Activated CD4-positive, alpha-beta T cell treated with anti-CD3 and anti-CD28 coated beads, Interleukin-2, amount 10 ng/mL, durations not matched to agents 24 days and 14 days (primary cell): ENCODE results near the gene LRRC15. TPM values are rescaled to one million over a fixed set of nuclear protein-coding genes. Genes with fewer than 3 reads are reported as not detected.

Source experiments
- DNase-seq: peaks from one replicate; pipeline ENCODE4 v3.0.0; 2022
- H3K27ac Mint-ChIP-seq: one replicate; pipeline ENCODE4 v1.8.0; 2022; ENCODE audit warnings: mild to moderate bottlenecking, mixed read lengths
- H3K27me3 Mint-ChIP-seq: one replicate; pipeline ENCODE4 v1.8.0; 2022; ENCODE audit warnings: mixed read lengths
- H3K36me3 Mint-ChIP-seq: one replicate; pipeline ENCODE4 v1.8.0; 2022; ENCODE audit warnings: low read depth, mild to moderate bottlenecking, mixed read lengths
- H3K4me1 Mint-ChIP-seq: one replicate; pipeline ENCODE4 v1.8.0; 2021; ENCODE audit warnings: mixed read lengths
- H3K4me3 Mint-ChIP-seq: one replicate; pipeline ENCODE4 v1.8.0; 2022; ENCODE audit warnings: mild to moderate bottlenecking, moderate library complexity, mixed read lengths
- H3K9me3 Mint-ChIP-seq: one replicate; pipeline ENCODE4 v1.8.0; 2021; ENCODE audit warnings: mixed read lengths
- intact Hi-C: fragments of 100-400 bp; cut with micrococcal nuclease; formaldehyde crosslinking; loops from one replicate; pipeline ENCODE4 v1.15.1; 2023
- total RNA-seq: library from RNA; stranded (reverse); gene quantifications from 2 replicates; pipeline ENCODE4 v1.2.3, GENCODE V29; 2022

The LRRC15 gene
- total RNA-seq, 1 donor from 2014 or later: not detected

DNA sequence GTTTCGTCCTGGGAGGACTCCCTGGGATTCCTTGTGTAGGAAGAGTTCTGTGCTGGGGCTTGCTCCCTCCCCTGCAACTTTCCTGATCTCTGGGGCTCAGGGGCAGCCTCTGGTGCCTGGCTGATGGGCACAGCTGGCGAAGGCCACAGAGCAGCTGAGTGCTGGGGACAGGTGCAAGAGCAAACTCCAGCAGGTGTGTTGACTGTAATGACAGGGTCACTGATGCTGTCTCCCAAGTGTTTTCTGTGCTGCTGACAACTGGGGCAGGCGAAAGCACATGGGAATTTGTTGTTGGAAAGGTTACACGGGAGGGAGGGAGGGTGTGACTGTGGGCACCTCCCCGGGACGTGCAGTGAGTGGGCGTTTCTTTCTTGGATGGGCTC lies 40.0 kb downstream of the LRRC15 start:
- Mint-ChIP-seq H3K36me3 (no peaks in the 10 kb centered on the region), H3K27me3 (peaks cover 20% of the 10 kb centered on the region), H3K27ac (no peak overlapping the region), H3K4me1 (peaks cover 11% of the 10 kb centered on the region), H3K9me3 (no peaks in the 10 kb centered on the region), H3K4me3 (no peak overlapping the region)
- no peak for DNase-seq
- intact Hi-C loops: loop anchor here (10.0 kb wide), 1 partner anchor 1655 kb away; no protein-coding TSS in a partner anchor

DNA sequence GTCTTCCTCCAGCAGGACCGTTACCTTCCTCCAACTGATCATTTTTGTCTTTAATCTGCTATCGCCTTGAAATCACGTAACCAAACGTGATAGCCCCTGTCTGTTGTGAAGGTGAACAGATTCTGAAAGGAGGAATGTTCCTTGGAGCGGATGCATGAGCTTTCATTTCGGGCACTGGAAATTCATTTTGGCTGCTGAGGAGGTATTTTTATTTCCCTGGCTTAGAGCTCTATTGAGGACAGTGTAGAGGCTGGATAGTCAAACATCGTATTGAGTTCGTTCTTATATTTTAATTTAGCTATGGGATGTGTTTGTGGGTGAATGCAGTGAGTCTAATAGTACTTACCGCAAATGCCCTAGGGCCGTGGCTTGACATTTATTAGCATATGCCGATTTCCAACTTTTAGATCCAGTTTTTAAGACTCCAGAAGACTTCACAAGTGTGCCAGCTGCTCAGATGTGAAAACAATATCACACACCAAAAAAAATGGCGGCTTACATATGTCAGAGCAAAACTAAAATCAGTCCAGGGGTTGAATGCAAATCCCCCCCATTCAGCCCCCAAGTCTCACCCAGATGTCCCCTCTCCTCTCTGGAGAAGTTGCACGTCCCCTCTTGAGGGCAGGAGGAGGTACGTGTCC lies 40.5 kb downstream of the LRRC15 start:
- intact Hi-C loops: loop anchor here (10.0 kb wide), 1 partner anchor 1654 kb away; no protein-coding TSS in a partner anchor
- Mint-ChIP-seq H3K27ac (no peak overlapping the region), H3K36me3 (no peaks in the 10 kb centered on the region)

DNA sequence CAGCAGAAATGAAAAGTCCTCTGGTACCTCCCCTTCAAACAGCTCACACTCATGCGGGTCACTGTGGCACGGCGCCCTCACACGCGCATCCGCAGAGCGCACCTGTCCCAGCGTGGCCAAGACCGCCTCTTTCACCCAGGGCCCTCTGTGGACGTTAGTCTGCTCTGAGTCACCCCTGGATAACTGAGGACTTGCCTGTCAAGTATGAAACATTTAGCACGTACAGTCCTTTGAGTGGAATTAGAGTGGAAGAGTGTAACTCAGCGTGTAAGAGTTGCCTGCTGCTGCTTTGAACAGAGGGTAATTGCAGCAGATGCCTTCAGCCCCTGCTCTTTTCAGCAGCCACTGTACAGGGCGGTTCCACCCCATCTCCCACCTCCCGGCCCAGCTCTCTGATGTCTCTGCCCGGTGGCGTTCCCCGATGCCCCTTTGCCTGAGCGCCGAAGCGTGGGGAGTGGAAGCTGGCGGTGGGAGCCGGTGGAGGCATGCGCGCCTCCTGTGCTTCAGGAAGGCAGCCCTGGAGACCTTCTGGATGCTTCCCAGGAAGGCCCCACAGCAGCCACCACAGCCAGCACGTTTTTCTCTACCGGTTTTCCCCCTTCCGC lies 41.4 kb downstream of the LRRC15 start:
- peak; percentile 75 for DNase-seq
- no peaks in the 10 kb centered on the region for H3K36me3 Mint-ChIP-seq
- H3K27me3 Mint-ChIP-seq: peaks cover 19% of the 10 kb centered on the region
- H3K4me1 Mint-ChIP-seq: peaks cover 4% of the 10 kb centered on the region
- intact Hi-C loops: loop anchor here (10.0 kb wide), 1 partner anchor 1653 kb away; no protein-coding TSS in a partner anchor
- H3K4me3 Mint-ChIP-seq: no peak overlapping the region
- peak overlapping the region; percentile 27 for H3K27ac Mint-ChIP-seq
- no peaks in the 10 kb centered on the region for H3K9me3 Mint-ChIP-seq

More for the DNA sequence above, 40.5 kb downstream of the LRRC15 start:
- H3K9me3 Mint-ChIP-seq: no peaks in the 10 kb centered on the region
- peaks cover 18% of the 10 kb centered on the region for H3K27me3 Mint-ChIP-seq
- no peak overlapping the region for H3K4me3 Mint-ChIP-seq
- H3K4me1 Mint-ChIP-seq: peaks cover 8% of the 10 kb centered on the region
- no peak for DNase-seq

DNA sequence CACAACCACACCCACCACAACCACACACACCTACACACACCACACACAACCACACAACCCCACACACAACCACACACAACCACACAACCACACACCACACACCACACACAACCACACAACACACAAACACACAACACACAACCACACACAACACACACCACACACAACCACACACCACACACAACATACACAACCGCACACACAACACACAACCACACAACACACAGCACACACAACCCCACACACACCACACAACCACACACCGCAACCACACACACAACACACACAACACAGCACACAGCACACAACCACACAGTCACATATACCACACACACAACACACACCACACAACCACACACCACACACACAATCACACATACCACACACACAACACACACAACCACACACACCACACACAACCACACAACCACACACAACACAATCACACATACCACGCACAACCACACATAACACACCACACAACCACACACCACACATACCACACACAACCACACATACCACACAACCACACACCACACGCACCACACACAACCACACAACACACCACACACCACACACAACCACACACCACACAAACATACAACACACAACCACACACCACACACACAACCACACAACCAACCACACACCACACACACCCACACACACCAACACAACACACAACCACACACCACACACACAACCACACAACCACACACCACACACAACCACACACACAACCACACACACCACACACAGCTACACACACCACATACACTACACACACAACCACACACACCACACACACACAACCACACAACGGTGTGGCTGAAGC lies 42.1 kb downstream of the LRRC15 start:
- DNase-seq: peak; percentile 64
- Mint-ChIP-seq H3K9me3 (no peaks in the 10 kb centered on the region), H3K36me3 (no peaks in the 10 kb centered on the region), H3K4me3 (no peak overlapping the region), H3K27ac (no peak overlapping the region), H3K27me3 (peaks cover 17% of the 10 kb centered on the region), H3K4me1 (peaks cover 3% of the 10 kb centered on the region)
- intact Hi-C loops: loop anchor here (10.0 kb wide), 1 partner anchor 1653 kb away; no protein-coding TSS in a partner anchor

DNA sequence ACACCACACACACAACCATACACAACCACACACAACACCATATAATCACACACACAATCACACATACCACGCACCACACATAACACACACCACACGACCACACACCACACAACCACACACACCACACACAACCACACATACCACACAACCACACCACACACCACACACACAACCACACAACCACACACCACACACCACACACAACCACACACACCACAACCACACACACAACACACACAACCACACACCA lies 42.6 kb downstream of the LRRC15 start:
- Mint-ChIP-seq H3K4me1 (peaks cover 4% of the 10 kb centered on the region), H3K27ac (no peak overlapping the region), H3K27me3 (peaks cover 20% of the 10 kb centered on the region), H3K9me3 (no peaks in the 10 kb centered on the region), H3K36me3 (no peaks in the 10 kb centered on the region), H3K4me3 (no peak overlapping the region)
- intact Hi-C loops: loop anchor here (10.0 kb wide), 1 partner anchor 1652 kb away; no protein-coding TSS in a partner anchor
- DNase-seq: no peak

DNA sequence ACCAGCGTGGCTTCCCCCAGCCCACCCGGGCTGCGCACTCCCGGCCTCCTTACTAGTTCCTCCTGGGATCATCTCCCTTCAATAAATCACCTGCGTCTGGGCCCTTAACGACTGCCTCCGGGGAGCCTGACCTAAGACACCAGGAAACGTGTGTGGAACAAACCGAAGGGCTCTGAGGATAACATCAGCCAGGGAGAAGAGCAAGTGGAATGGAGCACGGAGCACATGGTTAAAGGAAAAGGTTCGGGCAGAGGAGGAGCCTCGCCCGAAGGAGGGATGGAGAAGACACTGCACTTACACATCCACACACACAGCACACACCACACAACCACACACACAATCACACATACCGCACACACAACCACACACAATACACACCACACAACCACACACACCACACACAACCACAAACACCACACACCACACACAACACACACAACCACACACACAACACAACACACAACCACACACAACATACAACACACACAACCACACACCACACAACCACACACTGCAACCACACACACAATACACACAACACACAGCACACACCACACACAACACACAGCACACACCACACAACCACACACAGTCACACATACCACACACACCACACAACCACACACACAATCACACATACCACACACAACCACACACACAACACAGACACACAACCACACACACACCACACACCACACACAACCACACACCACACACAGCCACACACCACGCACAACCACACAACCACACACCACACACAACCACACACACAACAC lies 43.2 kb downstream of the LRRC15 start:
- no peak overlapping the region for H3K4me3 Mint-ChIP-seq
- peak; percentile 64 for DNase-seq
- H3K36me3 Mint-ChIP-seq: no peaks in the 10 kb centered on the region
- peaks cover 16% of the 10 kb centered on the region for H3K27me3 Mint-ChIP-seq
- no peaks in the 10 kb centered on the region for H3K9me3 Mint-ChIP-seq
- peaks cover 4% of the 10 kb centered on the region for H3K4me1 Mint-ChIP-seq
- H3K27ac Mint-ChIP-seq: no peak overlapping the region
- intact Hi-C loops: loop anchor here (10.0 kb wide), 1 partner anchor 1652 kb away; no protein-coding TSS in a partner anchor

DNA sequence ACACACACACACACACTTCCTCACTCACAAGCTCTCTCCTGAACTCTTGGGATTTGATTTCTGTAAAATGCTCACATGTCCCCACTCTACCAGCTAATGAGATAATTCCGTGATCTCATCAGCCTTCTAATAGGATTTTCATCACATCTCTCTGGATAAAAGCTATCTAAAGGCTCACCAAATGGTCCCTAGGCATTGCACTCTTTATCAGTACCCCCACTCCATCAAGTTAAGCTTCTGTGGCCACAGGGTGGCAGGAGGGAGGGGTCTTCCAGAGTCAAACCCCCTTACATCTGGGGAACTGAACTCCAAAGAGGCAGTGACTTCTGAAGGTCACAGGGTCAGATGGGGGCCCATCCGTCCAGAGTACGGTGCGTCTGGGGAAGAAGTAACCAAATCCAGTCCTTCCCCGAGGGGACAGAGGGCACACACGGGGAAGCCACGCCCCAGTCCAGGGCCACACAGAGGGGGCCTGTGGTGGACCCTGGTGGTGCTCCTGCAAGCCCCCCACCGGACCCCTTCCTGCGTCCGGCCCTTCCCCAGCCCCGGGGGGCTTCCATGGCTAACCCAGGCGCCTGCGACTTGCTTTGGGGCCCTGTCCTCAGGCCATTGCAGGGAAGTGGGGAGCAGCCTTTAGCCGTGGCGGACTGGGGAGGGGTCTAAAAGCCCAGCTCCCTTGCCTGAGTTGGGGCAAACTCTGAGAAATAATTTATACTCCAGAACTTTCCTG lies 44.0 kb downstream of the LRRC15 start:
- no peaks in the 10 kb centered on the region for H3K9me3 Mint-ChIP-seq
- no peak for DNase-seq
- no peaks in the 10 kb centered on the region for H3K36me3 Mint-ChIP-seq
- intact Hi-C loops: loop anchor here (10.0 kb wide), 1 partner anchor 1651 kb away; no protein-coding TSS in a partner anchor
- H3K4me3 Mint-ChIP-seq: no peak overlapping the region
- no peak overlapping the region for H3K27ac Mint-ChIP-seq
- peaks cover 4% of the 10 kb centered on the region for H3K4me1 Mint-ChIP-seq
- peaks cover 19% of the 10 kb centered on the region for H3K27me3 Mint-ChIP-seq

DNA sequence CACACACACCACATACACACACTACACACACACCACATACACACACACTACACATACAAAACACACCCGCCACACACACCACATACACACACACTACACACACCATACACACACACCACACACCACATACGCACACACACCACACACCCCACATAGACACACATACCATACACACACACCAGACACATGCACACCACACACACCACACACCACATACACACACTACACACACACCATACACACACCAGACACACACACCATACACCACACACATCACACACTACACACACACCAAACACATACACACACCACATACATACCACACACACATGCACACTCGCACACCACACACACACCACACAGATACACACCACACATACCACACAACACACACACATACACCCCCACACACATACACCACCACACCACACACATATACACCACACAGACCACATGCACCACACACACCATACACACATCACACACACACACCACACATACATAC lies 44.7 kb downstream of the LRRC15 start:
- Mint-ChIP-seq H3K4me1 (peaks cover 4% of the 10 kb centered on the region), H3K9me3 (no peaks in the 10 kb centered on the region), H3K36me3 (no peaks in the 10 kb centered on the region), H3K27ac (no peak overlapping the region), H3K27me3 (peaks cover 18% of the 10 kb centered on the region), H3K4me3 (no peak overlapping the region)
- DNase-seq: no peak
- intact Hi-C loops: loop anchor here (10.0 kb wide), 1 partner anchor 1650 kb away; no protein-coding TSS in a partner anchor

DNA sequence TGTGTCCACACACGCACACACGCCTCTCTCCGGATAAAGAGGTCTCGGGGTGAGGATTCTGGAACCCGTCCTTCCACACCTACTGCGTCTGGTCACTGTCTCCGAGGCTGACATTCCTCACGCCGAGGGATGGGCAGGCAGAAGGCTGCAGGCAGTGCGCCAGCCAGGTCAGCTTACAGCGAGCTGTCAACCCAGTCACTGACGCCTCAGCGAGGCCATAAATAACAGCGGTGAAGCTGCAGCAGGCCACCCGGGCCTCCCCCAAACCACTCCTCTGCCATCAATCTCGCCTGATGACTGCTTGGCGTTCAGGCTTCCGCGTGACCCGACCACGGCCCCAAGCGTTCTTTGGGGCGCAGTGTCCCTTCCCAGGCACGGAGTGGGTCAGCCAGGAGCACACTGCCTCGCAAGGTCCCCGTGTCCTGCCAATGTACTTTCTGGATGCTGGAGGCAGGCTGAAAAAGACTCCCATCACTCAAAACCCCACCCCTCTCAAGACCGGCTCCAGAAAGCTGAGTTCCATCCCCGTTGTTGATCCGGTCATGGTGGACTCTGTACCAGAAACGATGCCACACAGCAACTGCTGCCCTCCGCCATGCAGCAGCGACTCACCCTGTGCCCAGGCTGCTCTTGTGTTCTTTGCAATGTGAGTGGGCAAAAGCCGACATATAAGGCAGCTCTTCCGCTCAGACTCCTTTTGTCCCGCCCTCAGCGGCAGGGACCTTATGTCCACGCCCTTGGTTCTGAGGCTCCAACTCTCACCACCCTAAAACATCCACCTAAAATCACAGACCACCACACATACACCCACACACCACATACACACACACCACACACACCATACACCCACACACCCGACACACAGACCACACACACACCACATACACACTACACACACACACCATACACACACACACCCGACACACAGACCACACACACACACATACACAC lies 45.5 kb downstream of the LRRC15 start:
- Mint-ChIP-seq H3K4me3 (no peak overlapping the region), H3K36me3 (no peaks in the 10 kb centered on the region), H3K27me3 (peaks cover 18% of the 10 kb centered on the region), H3K9me3 (peaks cover 4% of the 10 kb centered on the region), H3K27ac (no peak overlapping the region), H3K4me1 (peaks cover 4% of the 10 kb centered on the region)
- peak; percentile 76 for DNase-seq
- intact Hi-C loops: loop anchor here (10.0 kb wide), 1 partner anchor 1649 kb away; no protein-coding TSS in a partner anchor

DNA sequence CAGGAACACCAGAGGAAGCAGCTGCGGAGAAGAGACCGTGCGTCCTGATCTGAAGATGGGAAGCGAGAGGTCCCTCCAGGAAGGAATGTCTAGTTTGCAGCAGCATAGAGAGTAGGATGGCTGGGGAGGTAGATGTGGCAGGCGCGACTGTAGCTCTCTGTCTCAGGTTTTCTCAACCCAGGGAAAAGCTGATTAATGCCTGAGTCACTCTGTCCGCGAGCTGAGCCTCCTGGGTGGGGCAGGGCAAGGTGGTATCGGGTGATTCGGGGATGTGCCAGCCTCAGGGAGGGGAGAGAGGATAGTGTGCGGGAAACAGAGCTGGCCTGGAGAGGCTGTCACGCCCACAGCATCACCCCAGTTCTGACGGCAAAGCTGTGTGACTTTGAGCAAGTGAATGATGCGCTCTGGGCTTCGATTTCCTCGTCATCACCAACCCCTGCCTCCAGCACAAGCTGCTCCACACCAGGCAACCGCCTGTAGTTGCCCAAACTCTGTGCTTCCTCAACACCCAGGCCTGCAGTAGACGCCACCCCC lies 46.8 kb downstream of the LRRC15 start:
- intact Hi-C loops: loop anchor here (10.0 kb wide), 1 partner anchor 1648 kb away; no protein-coding TSS in a partner anchor
- Mint-ChIP-seq H3K4me1 (peaks cover 4% of the 10 kb centered on the region), H3K27ac (no peak overlapping the region), H3K4me3 (peak overlapping the region; percentile 17), H3K27me3 (peaks cover 19% of the 10 kb centered on the region), H3K9me3 (peaks cover 6% of the 10 kb centered on the region), H3K36me3 (peaks cover 2% of the 10 kb centered on the region)
- DNase-seq: no peak

DNA sequence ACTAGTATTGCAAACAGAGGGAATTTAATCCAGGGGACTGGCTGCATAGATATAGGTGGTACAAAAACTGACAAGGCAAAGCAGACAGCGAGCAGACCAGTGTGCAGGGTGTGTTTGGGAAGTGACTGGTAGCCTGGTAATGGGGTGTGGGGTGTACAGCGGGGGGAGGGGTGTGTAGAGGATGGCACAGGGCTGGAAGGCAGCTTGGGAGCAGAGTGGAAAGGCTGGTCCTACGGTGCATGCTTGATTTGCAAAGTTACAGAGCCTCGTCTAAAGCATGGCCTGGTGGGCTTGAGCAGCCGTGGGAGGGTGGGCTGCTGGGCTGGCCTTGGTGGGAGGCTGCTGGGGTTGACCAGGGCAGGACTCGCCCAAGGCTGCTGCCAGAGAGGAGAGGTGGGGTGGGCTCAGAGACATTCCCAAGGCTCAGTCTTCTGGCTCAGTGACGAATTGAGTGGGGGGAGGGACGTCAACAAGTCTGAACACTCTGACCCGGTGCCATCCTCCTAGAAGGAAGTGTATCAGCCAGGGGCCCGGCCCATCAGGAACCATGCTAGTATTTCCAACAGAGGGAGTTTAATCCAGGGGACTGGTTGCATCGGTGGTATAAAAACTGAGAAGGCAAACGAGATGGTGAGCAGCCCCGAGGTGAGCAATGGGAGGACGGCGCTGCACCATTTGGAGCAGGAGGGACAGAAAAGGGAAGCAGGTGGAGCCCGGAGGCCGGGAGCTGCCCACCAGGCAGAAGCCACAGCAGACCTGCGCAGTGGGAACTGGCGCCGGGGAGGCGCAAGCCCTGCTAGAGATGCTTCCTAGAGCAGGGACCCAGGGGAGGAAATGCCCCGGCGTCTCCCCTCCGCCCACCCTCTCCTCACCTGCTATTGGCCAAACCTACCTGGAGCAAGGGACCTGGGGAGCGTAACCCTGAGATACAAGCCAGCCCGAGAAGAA lies 47.6 kb downstream of the LRRC15 start:
- Mint-ChIP-seq H3K4me3 (peak overlapping the region; percentile 17), H3K36me3 (peaks cover 2% of the 10 kb centered on the region), H3K9me3 (peaks cover 6% of the 10 kb centered on the region), H3K27me3 (peaks cover 24% of the 10 kb centered on the region), H3K27ac (no peak overlapping the region), H3K4me1 (peaks cover 4% of the 10 kb centered on the region)
- no peak for DNase-seq
- intact Hi-C loops: loop anchor here (10.0 kb wide), 1 partner anchor 1647 kb away; no protein-coding TSS in a partner anchor
